Prostate gland (tissue), 2 donors: ENCODE data around the gene KSR2.

ENCODE experiments used
- POLR2A ChIP-seq: fragments of 450-650 bp; IDR thresholded peaks from one replicate; pipeline ENCODE4 v1.6.1; 2016; ENCODE audit warnings: antibody characterized with exemption, mild to moderate bottlenecking
- TF ChIP-seq, protein P1 (sequence below), 4 experiments: fragments of 200-600 bp in 2 of 4; fragments of 450-650 bp in 2 of 4; sonication (generic) in 2 of 4; IDR thresholded peaks; 1 replicate in 3 of 4; 2 replicates in 1 of 4; pipeline ENCODE4 v1.5.1; 2016 to 2019; ENCODE audit warnings: antibody characterized with exemption in 4 of 4, mild to moderate bottlenecking in 2 of 4, moderate library complexity in 2 of 4

DNA sequence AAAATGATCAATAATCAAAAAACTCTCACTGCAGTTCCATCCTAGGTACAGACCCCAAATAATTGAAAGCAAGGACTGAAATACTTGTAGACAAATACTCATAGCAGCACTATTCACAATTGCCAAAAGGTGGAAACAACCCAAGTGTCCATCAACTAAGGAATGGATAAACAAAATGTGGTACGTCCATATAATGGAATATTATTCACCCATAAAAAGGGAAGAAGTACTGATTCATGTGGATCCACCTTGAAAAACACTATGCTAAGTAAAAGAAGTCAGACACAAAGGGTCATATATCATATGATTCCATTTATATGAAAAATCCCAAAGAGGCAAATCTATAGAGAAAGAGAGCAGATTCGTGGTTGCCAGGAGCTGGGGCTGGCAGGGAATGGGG lies 202.8 kb downstream of the KSR2 start:
- TF ChIP-seq, protein P1, sequence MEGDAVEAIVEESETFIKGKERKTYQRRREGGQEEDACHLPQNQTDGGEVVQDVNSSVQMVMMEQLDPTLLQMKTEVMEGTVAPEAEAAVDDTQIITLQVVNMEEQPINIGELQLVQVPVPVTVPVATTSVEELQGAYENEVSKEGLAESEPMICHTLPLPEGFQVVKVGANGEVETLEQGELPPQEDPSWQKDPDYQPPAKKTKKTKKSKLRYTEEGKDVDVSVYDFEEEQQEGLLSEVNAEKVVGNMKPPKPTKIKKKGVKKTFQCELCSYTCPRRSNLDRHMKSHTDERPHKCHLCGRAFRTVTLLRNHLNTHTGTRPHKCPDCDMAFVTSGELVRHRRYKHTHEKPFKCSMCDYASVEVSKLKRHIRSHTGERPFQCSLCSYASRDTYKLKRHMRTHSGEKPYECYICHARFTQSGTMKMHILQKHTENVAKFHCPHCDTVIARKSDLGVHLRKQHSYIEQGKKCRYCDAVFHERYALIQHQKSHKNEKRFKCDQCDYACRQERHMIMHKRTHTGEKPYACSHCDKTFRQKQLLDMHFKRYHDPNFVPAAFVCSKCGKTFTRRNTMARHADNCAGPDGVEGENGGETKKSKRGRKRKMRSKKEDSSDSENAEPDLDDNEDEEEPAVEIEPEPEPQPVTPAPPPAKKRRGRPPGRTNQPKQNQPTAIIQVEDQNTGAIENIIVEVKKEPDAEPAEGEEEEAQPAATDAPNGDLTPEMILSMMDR (IDR thresholded peaks at IDR 0.05), result no peak
- no peak for TF ChIP-seq POLR2A
